GM18858 (cell line): ENCODE measurements around the gene MAN1B1.

ENCODE experiments used
- ATAC-seq: cut with Tn5 transposase; IDR thresholded peaks from one replicate; pipeline ENCODE4 v1.9.1; 2021; ENCODE audit not compliant: unreplicated experiment

MAN1B1 gene

DNA sequence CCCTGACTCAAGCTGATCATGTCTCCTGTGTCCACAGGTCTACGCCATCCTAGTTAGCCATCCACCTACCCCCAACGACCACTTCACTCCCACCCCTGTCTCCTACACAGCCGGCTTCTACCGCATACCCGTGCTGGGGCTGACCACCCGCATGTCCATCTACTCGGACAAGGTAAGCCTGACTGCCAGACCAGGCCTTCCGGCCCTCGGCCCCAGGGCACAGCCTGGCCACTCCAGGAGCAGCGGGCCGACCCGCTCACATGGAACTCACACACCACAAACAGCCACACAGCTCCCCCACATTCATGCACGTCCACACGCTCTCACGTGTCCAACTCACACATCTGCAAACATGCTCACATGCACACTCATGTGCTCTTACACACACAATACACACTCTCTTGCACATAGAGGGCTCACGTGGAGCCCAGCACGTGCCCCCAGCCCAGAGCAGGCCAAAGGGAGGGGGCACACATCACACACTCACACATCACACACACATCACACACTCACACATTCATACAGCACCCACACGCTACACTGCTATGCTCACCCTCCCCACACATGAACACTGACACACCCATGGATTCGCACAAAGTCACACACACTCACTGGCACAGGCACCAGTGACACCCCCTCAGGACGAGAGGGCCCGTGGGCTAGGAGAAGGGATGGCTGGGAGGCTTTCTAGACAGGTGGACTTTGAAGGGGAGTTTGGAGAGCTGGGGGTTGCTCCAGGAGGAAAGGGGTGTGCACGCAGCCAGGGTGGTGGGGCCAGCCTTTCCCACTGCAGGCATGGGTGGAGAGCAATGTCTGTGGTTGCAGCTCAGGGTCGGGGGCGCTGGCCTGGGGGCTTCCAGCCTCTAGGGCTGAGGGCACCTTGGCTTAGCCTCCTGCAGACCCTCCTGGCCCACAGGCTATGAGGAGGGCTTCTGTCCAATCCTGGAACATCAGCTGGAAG lies 55.5 kb downstream of the MAN1B1 start:
- no peak for ATAC-seq

- ATAC-seq, result no peak
Measured at GRCh38 chr9:137143459-137143858, 56.7 kb downstream of the MAN1B1 start.

- ATAC-seq, result no peak
Measured at GRCh38 chr9:137145731-137146526, 59.1 kb downstream of the MAN1B1 start.

DNA sequence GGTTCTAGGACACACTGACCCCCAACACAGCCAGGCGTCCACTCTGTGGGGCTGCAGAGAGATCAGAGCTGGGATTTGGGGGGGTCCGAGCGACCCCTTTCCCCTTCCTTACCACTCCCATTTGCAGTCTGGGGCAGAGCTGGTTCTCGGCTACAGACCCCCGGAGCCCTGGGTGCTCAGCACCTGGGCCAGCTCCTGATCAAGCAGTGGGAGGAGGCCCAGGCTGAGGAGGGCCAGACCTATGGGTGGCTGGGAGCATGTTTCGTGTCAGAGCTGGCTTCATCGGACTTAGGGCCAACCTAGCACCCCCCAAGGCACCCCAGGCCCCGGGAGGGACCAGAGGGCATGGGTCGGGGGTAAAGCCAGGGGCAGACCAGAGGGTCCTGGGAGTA lies 59.7 kb downstream of the MAN1B1 start:
- no peak for ATAC-seq

DNA sequence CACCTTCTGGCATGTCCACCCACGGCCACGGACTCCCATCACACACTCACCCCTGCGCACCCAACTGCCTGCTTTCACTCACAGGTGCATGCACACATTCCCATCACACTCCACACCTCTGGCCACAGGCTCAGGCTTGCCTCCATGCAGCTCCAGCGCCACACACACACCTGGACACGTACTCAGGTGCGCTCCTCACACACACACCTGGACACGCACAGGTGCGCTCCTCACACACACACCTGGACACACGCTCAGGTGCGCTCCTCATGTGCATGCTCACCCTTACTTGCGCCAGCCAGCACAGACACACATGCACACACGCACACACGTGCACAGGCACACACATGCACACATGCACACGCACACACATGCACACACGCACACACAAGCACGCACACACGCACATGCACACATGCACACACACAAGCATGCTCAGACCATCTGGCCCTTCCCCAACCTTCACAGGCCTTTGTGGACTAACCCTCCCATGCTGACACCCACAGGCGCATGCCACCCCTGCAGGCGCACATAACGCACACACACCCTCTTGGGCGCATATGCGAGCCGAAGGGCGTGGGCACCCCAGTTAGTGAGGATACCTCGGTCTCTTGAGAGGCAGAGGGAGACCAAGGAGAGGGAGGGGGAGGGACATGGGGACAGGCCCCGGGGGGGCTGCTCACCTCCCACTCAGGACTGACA lies 60.5 kb downstream of the MAN1B1 start:
- no peak for ATAC-seq

GRCh38 chr9:137147793-137148160 lies 61.0 kb downstream of the MAN1B1 start:
- no peak for ATAC-seq

GRCh38 chr9:137148242-137148641 lies 61.5 kb downstream of the MAN1B1 start:
- ATAC-seq, result no peak

GRCh38 chr9:137148661-137149060 lies 61.9 kb downstream of the MAN1B1 start:
- ATAC-seq, result no peak

- no peak for ATAC-seq
Measured at GRCh38 chr9:137149363-137149762, 62.6 kb downstream of the MAN1B1 start.

DNA sequence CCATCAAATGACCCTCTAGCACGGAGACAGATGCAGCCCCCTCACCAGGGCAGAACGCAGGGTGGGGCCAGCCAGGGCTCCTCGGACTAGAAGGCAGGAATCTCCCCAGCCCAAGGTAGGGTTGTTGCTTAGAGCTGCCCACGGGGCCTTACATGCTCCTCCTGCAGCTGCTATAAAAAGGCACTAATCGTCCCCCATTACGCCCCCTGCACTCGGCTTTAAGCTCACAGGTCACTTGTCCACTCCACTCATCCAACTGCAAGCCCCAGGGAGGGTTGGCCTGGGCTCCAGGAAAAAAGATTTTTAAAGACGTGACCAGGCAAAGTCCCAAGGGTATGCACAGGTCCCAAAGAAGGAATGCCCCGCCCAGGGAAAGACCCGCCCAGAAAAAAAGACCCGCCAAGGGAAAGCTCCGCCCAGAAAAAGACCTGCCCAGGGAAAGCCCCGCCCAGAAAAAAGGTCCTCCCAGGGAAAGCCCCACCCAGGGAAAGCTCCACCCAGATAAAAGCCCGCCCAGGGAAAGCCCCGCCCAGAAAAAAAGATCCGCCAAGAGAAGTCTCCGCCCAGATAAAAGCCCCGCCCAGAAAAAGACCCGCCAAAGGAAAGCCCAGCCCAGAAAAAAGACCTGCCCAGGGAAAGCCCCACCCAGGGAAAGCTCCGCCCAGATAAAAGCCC lies 63.3 kb downstream of the MAN1B1 start:
- ATAC-seq, result no peak

GRCh38 chr9:137150617-137151457 lies 64.1 kb downstream of the MAN1B1 start:
- ATAC-seq, result no peak

DNA sequence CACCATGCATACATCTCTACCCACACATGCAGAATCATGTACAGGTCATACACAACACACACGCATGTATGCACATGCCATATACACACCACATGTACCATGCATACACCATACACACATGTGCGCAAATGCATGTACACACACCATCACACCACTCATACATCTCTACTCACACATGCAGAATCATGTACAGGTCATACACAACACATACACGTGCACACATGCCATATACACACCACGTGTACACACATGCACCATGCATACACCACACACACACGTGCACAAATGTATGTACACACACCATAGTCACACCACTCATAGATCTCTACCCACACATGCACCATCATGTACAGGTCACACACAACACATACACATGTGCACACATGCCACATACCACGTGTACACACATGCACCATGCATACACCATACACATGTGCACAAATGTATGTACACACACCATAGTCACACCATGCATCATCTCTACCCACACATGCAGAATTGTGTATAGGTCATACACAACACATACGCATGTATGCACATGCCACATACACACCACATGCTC lies 66.1 kb downstream of the MAN1B1 start:
- ATAC-seq, result no peak

- ATAC-seq, result no peak
Measured at GRCh38 chr9:137156567-137157375, 70.0 kb downstream of the MAN1B1 start.

GRCh38 chr9:137157618-137158415 lies 71.0 kb downstream of the MAN1B1 start:
- ATAC-seq, result no peak

DNA sequence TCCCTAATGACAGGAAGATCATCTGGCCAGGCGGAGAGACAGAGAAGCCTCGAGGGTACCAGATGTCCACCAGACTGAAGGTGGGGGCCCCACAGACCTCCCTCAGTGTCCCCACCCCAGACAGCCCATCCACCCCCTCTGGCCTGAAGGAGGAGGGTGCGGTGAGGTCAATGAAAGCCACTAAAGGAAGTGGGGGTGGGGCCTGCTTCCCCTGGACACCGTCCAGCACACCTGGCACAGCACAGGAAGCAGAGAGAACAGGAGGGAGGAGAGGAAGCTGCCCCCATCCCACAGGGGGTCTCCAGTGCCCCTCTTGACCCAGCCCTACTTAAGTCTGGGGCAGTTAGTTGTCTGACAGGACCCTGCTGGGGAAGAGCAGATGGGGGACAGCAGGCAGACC lies 71.8 kb downstream of the MAN1B1 start:
- no peak for ATAC-seq
